GM12865 (cell line): Measurements from ENCODE around the gene PVRIG.
"Not testable (repeated sequence)": the region's sequence is repeated elsewhere in the genome, so short reads cannot be mapped to it uniquely, and the experiment has no call there.

Experiments
- DNase-seq: peaks from one replicate; pipeline ENCODE4 v3.0.0; 2010; ENCODE audit warnings: low read depth
- H3K4me3 ChIP-seq: 2 replicates; pipeline ENCODE4 v1.5.1; 2011; ENCODE audit warnings: mild to moderate bottlenecking, low read depth, low read length, control low read depth
- CTCF ChIP-seq: IDR thresholded peaks from 2 replicates; pipeline ENCODE4 v1.5.1; 2011; ENCODE audit warnings: low read length, control low read depth, low read depth, inconsistent platforms; ENCODE audit not compliant: insufficient read depth; ENCODE audit errors: missing control alignments

Gene PVRIG

GRCh38 chr7:100257017-100257416 is 37.3 kb downstream of the PVRIG start:
- TF ChIP-seq CTCF = no peak
- no peak overlapping the region for H3K4me3 ChIP-seq
- DNase-seq = no peak

- DNase-seq, H3K4me3 ChIP-seq: not testable (repeated sequence)
Measured at GRCh38 chr7:100259984-100260383, 40.2 kb downstream of the PVRIG start.

GRCh38 chr7:100262896-100263295 is 43.1 kb downstream of the PVRIG start:
- H3K4me3 ChIP-seq, DNase-seq: not testable (repeated sequence)

DNA sequence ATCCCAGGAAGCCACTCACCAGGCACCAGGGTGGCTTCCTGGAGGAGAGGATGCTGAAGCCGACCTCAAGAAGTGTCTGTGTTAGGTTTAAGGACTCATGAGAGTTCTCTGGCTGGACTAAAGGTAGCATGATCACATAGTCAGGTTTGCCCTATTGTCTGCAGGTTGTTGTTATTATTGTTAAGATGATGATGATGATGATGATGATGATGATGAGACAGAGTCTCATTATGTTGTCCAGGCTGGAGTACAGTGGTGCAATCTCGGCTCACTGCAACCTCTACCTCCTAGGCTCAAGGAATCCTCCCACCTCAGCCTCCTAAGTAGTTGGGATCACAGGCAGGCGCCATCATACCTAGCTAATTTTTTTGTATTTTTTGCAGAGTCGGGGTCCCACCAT is 44.5 kb downstream of the PVRIG start:
- H3K4me3 ChIP-seq, DNase-seq: not testable (repeated sequence)

DNA sequence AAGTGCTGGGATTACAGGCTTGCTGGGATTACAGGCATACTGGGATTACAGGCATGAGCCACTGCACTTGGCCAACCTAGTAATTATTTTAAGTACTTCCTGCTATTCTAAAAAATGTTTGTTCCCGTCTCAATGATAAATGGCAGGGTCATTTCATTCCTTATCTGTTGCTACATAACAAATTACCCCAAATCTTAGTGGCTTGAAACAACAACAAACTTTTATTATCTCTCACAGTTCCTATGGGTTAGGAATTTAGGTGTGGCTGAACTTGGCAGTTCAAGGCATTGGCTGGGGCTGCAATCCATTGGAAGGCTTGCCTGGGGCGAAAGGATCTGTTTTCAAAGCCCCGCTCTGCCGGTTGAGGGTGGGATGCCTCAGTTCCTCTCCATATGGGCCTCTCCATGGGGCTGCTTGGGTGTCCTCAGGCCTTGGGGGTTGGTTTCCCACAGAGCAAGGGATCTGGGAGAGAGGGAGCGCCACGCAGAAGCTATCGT is 45.0 kb downstream of the PVRIG start:
- H3K4me3 ChIP-seq, DNase-seq: not testable (repeated sequence)

DNA sequence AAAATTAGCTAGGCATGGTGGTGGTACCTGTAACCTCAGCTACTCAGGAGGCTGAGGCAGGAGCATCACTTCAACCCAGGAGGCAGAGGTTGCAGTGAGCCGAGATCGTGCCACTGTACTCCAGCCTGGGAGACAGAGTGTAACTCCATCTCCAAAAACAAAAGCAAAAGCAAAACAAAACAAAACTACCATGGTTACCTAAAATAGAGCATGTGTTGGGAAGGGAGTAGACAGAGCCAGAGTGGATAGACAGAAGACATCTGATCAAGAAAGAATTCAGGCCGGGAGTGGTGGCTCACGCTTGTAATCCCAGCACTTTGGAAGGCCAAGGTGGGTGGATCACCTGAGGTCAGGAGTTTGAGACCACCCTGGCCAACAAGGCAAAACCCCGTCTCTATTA is 46.1 kb downstream of the PVRIG start:
- DNase-seq, H3K4me3 ChIP-seq: not testable (repeated sequence)

GRCh38 chr7:100266576-100267354 is 47.0 kb downstream of the PVRIG start:
- no peak for TF ChIP-seq CTCF

DNA sequence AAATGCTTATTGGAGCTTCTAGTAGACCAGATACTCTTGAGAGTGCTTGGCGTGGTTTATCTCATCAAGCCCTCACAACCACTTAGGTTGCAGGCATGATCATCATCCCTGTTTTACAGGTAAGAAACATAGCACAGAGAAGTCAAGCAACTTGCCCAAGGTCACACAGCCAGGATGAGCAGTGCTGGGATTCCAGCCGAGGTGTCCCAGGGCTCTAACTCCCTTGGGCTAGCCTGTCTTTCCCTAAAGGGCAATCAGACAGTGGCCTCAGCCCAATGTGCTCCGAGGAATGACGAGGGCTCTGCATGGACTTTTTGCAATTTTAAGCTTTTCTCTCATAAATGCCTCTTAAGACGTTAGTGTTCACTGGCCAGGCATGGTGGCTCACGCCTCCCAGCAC is 47.9 kb downstream of the PVRIG start:
- no peak for TF ChIP-seq CTCF
- H3K4me3 ChIP-seq = no peak overlapping the region
- DNase-seq = no peak

More at GRCh38 chr7:100266576-100267354, 47.0 kb downstream of the PVRIG start:
- no peak for DNase-seq
- no peak overlapping the region for H3K4me3 ChIP-seq

- H3K4me3 ChIP-seq, DNase-seq: not testable (repeated sequence)
Measured at GRCh38 chr7:100268882-100269281, 49.1 kb downstream of the PVRIG start.

DNA sequence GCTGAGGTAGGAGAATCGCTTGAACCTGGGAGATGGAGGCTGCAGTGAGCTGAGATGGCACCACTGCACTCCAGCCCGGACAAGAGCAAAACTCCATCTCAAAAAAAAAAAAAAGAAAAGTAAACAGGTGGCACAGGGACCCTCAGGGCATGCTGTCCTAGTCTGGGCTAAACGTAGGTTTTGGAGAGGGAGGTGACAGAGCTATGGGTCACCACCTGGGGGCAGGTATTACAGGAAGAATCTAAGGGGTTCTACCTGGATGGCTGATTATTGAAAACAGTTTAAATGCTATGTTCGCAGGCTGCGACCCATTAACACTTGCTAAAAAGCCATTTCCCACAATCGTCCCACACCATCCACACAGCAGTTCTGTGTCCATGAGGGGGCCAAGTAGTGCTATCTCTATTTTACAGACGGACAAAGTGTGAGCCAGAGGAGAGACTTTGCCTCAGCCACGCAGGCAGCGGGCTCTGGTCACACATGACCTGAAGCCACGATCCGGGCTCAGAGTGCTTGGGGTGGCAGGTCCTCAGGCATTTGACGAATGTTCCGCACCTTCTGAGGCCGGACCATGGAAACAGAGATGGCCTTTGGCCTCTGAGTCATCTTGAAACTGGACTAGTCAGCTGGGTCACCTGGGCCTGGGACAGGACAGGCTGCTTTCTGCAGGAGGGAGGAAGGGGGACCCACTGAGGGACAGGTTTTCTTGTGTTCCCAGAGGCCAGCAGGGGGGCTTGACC is 49.7 kb downstream of the PVRIG start:
- H3K4me3 ChIP-seq, DNase-seq: not testable (repeated sequence)

DNA sequence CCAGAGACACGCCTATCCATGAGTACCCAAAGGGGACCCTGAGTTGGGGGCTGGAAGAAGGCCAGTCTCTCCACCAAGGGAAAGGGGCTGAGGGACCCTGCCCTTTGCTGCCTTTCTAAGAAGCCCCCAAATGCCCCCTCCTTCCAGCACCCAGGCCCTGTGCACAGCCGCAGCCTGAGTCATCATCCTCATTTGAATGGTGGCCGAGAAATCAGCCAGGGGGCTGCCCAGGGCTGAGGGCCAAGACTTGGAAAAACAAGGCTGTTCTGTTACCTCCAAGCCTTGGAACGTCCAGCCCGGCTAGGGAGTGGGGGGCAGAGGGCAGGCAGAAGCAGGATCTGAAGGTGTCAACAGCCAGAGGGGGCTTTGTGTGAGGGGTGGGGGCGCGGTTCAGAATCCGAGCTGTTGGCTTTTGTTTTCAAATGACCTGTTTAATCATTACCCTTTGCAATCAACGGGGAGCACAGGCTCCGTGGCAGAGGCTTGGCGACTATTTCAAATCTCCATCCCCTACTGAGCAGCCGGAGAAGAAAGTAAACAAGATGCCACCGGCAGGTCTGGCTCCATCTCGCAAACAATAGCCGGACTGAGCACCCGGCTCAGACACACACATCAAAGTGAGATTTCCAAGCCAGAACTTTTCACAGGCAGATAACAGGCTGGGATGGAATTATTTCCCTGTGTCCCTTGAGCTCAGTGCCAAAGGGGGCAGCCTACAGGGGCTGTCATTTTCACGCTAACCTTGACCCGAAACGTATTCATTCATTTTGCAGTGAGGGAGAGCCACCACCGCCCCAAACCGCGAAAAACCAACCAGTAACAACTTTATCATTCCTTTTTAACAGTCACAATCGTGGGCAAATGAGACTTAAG is 50.5 kb downstream of the PVRIG start:
- not testable (repeated sequence) for DNase-seq

More for the DNA sequence above, 50.5 kb downstream of the PVRIG start:
- H3K4me3 ChIP-seq = not testable (repeated sequence)
